ENCODE data around the gene JSRP1. TPM values are rescaled to one million over a fixed set of nuclear protein-coding genes. Genes with fewer than 3 reads are reported as not detected.

Gene JSRP1, protein sequence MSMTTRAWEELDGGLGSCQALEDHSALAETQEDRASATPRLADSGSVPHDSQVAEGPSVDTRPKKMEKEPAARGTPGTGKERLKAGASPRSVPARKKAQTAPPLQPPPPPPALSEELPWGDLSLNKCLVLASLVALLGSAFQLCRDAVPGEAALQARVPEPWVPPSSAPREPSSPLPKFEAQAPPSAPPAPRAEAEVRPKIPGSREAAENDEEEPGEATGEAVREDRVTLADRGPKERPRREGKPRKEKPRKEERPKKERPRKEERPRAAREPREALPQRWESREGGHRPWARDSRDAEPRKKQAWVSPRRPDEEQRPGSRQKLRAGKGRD
- total RNA-seq: 3.2 TPM in 1 of 2 replicates, not detected in the other

DNA sequence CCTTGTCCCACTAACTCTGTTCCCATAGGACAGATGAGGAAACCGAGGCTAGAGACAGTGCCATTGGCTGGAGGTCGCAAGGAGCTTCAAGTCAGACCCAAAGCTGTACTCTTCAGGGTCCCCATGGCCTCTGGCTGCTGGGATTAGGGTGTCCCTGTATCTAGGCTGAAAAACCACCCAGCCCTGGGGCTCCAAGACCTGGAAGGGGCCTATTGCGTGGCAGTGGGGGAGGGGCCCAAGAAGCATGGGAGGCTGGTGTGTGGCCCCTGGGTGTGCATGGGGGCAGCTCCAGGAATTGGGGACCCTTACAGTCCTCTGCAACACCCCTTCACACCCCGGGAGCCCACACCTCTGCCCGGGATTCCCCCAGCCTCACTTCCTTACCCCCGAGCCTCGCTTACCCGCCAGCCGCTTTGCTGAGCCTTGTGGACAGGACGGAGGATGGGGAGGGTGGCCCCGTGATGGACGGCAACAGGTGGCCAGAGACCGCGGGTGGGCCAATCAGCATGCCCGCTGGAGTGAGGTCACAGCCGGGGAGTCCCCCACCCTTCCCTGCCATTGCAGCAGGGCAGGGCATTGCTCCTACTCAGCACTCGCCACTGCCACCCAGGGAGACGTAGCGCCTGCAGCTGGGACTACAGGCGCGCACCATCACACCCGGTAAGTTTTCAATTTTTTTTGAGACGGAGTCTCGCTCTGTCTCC lies at the start of gene JSRP1:
TSS of gene JSRP1 (minus strand) at position 436 of the 704 bp plus-strand sequence. CDS start 1,103 bp downstream, outside the sequence.

DNA sequence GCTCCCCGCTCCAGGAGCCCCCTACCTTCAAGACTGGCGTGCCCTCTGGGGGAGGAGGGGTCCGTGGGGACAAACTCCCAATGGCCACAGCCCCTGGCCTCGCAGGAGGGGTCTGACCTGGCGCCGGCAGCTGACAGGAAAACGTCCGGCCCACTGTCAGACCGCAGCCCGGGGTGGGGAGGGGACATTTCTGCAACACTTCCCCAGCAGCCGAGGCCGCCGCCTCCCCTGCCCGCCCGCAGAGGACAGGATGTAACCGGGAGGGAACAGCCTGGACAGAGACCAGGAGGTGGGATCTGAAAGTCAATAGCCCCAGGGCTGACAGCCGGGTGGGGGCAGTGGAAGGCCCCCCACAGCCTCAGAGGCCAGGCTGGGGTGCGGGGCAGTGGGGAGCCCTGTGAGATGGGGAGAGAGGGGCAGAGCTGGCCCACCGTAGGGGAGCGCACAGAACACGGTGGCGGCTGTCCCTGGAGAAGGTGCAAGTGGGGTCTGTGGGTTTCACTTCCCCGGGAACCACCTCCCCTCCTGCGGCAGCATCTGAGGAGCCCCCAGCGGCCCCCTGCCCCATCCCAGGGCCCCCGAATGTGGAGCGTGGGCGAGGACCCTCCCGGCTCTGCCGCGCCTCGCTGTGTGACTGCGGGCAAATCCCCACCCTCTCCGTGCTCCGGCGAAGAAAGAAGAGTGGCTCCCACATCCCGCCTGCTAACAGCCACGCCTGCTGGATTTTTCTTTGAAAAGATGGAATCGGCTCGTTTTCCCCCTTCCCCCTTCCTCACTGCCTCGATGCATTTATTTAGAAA lies 26.0 kb upstream of the JSRP1 start, which contains the start of gene PEAK3:
TSS of gene PEAK3 (minus strand) at position 114 of the 800 bp plus-strand sequence. CDS start 1,244 bp downstream, outside the sequence.

DNA sequence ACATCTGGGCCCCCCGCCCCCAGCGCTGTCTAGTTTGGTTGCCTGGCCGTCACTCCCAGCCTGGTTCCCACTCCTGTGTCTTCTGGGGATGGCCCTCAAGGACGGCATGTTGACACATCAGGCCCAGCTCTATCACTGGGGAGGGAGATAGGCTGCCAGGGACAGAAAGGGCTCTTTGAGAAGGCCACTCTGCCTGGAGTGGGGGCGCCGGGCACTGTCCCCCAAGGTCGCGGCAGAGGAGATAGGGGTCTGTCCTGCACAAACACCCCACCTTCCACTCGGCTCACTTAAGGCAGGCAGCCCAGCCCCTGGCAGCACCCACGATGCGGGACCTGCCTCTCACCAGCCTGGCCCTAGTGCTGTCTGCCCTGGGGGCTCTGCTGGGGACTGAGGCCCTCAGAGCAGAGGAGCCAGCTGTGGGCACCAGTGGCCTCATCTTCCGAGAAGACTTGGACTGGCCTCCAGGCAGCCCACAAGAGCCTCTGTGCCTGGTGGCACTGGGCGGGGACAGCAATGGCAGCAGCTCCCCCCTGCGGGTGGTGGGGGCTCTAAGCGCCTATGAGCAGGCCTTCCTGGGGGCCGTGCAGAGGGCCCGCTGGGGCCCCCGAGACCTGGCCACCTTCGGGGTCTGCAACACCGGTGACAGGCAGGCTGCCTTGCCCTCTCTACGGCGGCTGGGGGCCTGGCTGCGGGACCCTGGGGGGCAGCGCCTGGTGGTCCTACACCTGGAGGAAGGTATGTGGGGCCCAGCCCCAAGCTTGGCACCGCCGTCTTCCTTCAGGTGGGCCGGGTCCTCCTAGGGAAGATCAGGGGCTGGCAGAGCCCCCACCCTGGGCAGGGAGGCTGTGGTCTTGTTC lies 7.0 kb downstream of the JSRP1 start, which contains the start of gene AMH:
TSS of gene AMH (plus strand) at position 314 of the 857 bp plus-strand sequence. CDS start at position 324, 10 bp downstream.

DNA sequence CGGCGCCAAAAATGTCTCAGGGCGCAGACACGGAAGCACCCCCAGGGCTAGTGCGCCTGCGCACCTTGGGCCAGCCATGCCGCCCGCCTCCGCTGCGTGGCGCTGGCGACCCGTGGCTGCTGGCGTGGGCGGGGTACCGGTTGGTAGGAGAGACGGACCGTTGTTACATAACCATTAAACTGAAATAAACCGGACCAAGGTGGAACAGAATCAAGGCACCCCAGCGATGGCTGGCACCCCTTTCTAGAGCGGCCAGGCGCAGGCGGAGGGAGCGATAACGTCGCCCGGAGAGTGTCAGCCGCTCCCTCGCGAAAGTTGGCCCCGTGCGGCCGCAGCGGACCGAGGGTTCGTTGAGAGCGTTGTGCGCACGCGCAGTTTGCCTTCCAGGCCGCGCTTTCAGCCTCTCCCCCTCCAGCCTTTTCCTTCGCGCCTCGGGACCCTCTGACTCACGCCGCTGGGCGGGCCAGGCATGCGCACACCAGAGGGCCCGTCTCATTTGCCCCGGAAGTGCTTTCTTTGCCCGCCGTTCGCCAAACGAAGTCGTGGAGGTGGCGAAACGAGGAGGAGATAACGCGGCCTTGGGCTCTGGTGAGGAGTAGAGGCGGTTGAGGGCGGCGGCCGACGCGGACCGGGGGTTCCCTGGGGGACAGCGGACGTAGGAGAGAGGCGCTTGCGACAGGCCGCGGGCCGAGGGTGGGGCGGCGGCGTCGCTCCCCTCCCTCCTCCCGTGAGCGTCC lies 19.7 kb downstream of the JSRP1 start, which contains the start of the genes PLEKHJ1 and SF3A2:
TSS of gene PLEKHJ1 (minus strand) at position 16 of the 737 bp plus-strand sequence. CDS start 81 bp downstream, outside the sequence.
TSS of gene SF3A2 (plus strand) at position 511 of the 737 bp plus-strand sequence. CDS start 6,595 bp downstream, outside the sequence.

Other genes with a start within 250 kb of the JSRP1 start
- gene BTBD2, start 240.7 kb downstream of the JSRP1 start, total RNA-seq: 77.4 and 137 TPM in 2 replicates
- 68.7 and 80.6 TPM in 2 replicates for gene MKNK2, start 205.2 kb downstream of the JSRP1 start, total RNA-seq
- gene MOB3A, start 160.1 kb downstream of the JSRP1 start, total RNA-seq: 27.5 and 36.5 TPM in 2 replicates
- gene IZUMO4, start 159.5 kb downstream of the JSRP1 start, total RNA-seq: 0.13 and 2.9 TPM in 2 replicates
- gene AP3D1, start 104.9 kb downstream of the JSRP1 start, total RNA-seq: 77.9 and 99.9 TPM in 2 replicates
- 8.0 and 24.8 TPM in 2 replicates for gene DOT1L, start 92.5 kb downstream of the JSRP1 start, total RNA-seq
- gene PLEKHJ1, start 20.1 kb downstream of the JSRP1 start, total RNA-seq: 49.7 and 72.8 TPM in 2 replicates
- 42.5 and 47.8 TPM in 2 replicates for gene SF3A2, start 19.6 kb downstream of the JSRP1 start, total RNA-seq
- gene AMH, start 7.1 kb downstream of the JSRP1 start, total RNA-seq: under 0.01 and 2.3 TPM in 2 replicates
- gene PEAK3, start 25.8 kb upstream of the JSRP1 start, total RNA-seq: 0.13 TPM in 1 of 2 replicates, not detected in the other
- gene LINGO3, start 51.7 kb upstream of the JSRP1 start, total RNA-seq: not detected in 2 replicates
- gene LSM7, start 72.2 kb upstream of the JSRP1 start, total RNA-seq: 135 and 247 TPM in 2 replicates
- 18.7 and 36.3 TPM in 2 replicates for gene SPPL2B, start 72.3 kb upstream of the JSRP1 start, total RNA-seq
- gene TMPRSS9, start 103.8 kb upstream of the JSRP1 start, total RNA-seq: 0.26 TPM in 1 of 2 replicates, not detected in the other
- 56.9 and 71.1 TPM in 2 replicates for gene TIMM13, start 171.2 kb upstream of the JSRP1 start, total RNA-seq
- gene LMNB2, start 200.5 kb upstream of the JSRP1 start, total RNA-seq: 73.4 and 109 TPM in 2 replicates
- 56.2 and 71.7 TPM in 2 replicates for gene GADD45B, start 219.7 kb upstream of the JSRP1 start, total RNA-seq

Measured in epithelial cell of alveolus of lung (primary cell).